HCT116 (cell line): ENCODE measurements around the gene ITM2C. TPM values are rescaled to one million over a fixed set of nuclear protein-coding genes. Genes with fewer than 3 reads are reported as not detected.

Source experiments
- ATAC-seq: fragments of 200-7000 bp; cut with Tn5 transposase; 2 replicates; pipeline ENCODE4 v1.9.1; 2020; ENCODE audit warnings: mild to moderate bottlenecking, moderate library complexity
- BruUV-seq: library from RNA; stranded (reverse); fragments of 400-500 nt; replicated peaks from 2 replicates; lab custom pipeline; 2021; lab: Mats Ljungman, UMichigan
- CTCF ChIA-PET: fragments of 300-600 bp; sonication (Branson Sonifier 250); formaldehyde crosslinking; loops from one replicate; lab custom pipeline; 2021; ENCODE audit warnings: antibody characterized with exemption; lab: Charles Lee
- POLR2A ChIA-PET: fragments of 300-600, 350-600 bp; sonication (Branson Sonifier 250); formaldehyde crosslinking; loops from one replicate; lab custom pipeline; 2021; ENCODE audit warnings: antibody characterized with exemption; lab: Charles Lee
- RAD21 ChIA-PET, 2 experiments: fragments of 300-600 bp; sonication (Branson Sonifier 250); formaldehyde crosslinking; loops; one replicate each; lab custom pipeline; 2023; ENCODE audit warnings: low total read pairs in 2 of 2; ENCODE audit not compliant: uncharacterized antibody in 2 of 2, unreplicated experiment in 2 of 2, low non-redundant PET in 1 of 2; lab: Charles Lee
- DNase-seq: peaks from one replicate; pipeline ENCODE4 v3.0.0-alpha.2; 2010; ENCODE audit warnings: low read depth, low spot score
- H2AFZ ChIP-seq: fragments of 200-600 bp; shearing (Covaris generic), sonication (generic); 2 replicates; pipeline ENCODE4 v1.6.1; 2017; ENCODE audit warnings: low read depth, mixed run types, mixed read lengths, antibody characterized with exemption, low read length; ENCODE audit not compliant: poor library complexity, severe bottlenecking
- H3K27ac ChIP-seq: 2 replicates; pipeline ENCODE4 v1.5.1; 2012; ENCODE audit warnings: low read depth, low read length
- H3K27me3 ChIP-seq: fragments of 200-600 bp; sonication (generic); 2 replicates; pipeline ENCODE4 v1.6.1; 2016; ENCODE audit warnings: mixed run types, low read length, mixed read lengths; ENCODE audit not compliant: insufficient read depth
- H3K36me3 ChIP-seq, 2 experiments: fragments of 200-500 bp in 1 of 2; fragments of 200-600 bp in 1 of 2; sonication (Bioruptor generic) in 1 of 2; sonication (generic) in 1 of 2; 2 replicates each; pipeline versions ENCODE4 v1.5.1 to v1.6.1; 2014 to 2016; ENCODE audit warnings: low read length in 2 of 2, inconsistent platforms in 1 of 2, mixed read lengths in 1 of 2, mixed run types in 1 of 2; ENCODE audit not compliant: insufficient read depth in 2 of 2, control insufficient read depth in 1 of 2
- H3K4me1 ChIP-seq, 2 experiments: fragments of 200-600 bp in 1 of 2; sonication (generic) in 1 of 2; 2 replicates each; pipeline versions ENCODE4 v1.5.1 to v1.6.1; 2012 to 2017; ENCODE audit warnings: low read length in 2 of 2, inconsistent platforms in 1 of 2, mild to moderate bottlenecking in 1 of 2, mixed read lengths in 1 of 2, mixed run types in 1 of 2, moderate library complexity in 1 of 2; ENCODE audit not compliant: insufficient read depth in 2 of 2, control insufficient read depth in 1 of 2
- H3K4me2 ChIP-seq: fragments of 200-600 bp; sonication (generic); 2 replicates; pipeline ENCODE4 v1.6.1; 2017; ENCODE audit warnings: mixed run types, low read length, mixed read lengths
- H3K4me3 ChIP-seq, 2 experiments: fragments of 200-600 bp in 1 of 2; sonication (generic) in 1 of 2; replicated peaks in 1 of 2; 2 replicates each; pipeline ENCODE4 v1.5.1; 2011 to 2016; ENCODE audit warnings: low read length in 2 of 2, control low read depth in 1 of 2, low read depth in 1 of 2, mild to moderate bottlenecking in 1 of 2, mixed read lengths in 1 of 2, mixed run types in 1 of 2
- H3K79me2 ChIP-seq: fragments of 200-600 bp; sonication (generic); 2 replicates; pipeline ENCODE4 v1.6.1; 2017; ENCODE audit warnings: mild to moderate bottlenecking, mixed run types, low read length, moderate library complexity, mixed read lengths; ENCODE audit not compliant: insufficient read depth
- H3K9ac ChIP-seq: fragments of 200-600 bp; sonication (generic); 2 replicates; pipeline ENCODE4 v1.6.1; 2016; ENCODE audit warnings: low read length, mixed read lengths
- H3K9me2 ChIP-seq: fragments of 200-600 bp; sonication (generic), shearing (Covaris generic); 2 replicates; pipeline ENCODE4 v1.6.1; 2017; ENCODE audit warnings: mixed run types, mild to moderate bottlenecking, moderate library complexity; ENCODE audit not compliant: insufficient read depth
- H3K9me3 ChIP-seq, 2 experiments: fragments of 200-500 bp in 1 of 2; fragments of 200-600 bp in 1 of 2; sonication (Bioruptor generic) in 1 of 2; sonication (generic) in 1 of 2; 2 replicates each; pipeline ENCODE4 v1.6.1; 2014 to 2017; ENCODE audit warnings: low read length in 2 of 2, mixed read lengths in 2 of 2, inconsistent platforms in 1 of 2, low read depth in 1 of 2, mild to moderate bottlenecking in 1 of 2, mixed run types in 1 of 2, moderate library complexity in 1 of 2; ENCODE audit not compliant: control insufficient read depth in 1 of 2, insufficient read depth in 1 of 2
- H4K20me1 ChIP-seq: fragments of 200-600 bp; sonication (generic), shearing (Covaris generic); 2 replicates; pipeline ENCODE4 v1.6.1; 2017; ENCODE audit warnings: mixed run types, mild to moderate bottlenecking, moderate library complexity; ENCODE audit not compliant: insufficient read depth
- ATF3 ChIP-seq: IDR thresholded peaks from 2 replicates; pipeline ENCODE4 v1.6.1; 2012
- CBX3 ChIP-seq: IDR thresholded peaks from 2 replicates; pipeline ENCODE4 v1.6.1; 2012; ENCODE audit warnings: low read depth
- CTCF ChIP-seq, 3 experiments: fragments of 200-600 bp in 1 of 3; sonication (generic) in 1 of 3; IDR thresholded peaks in 2 of 3; conservative IDR thresholded peaks in 1 of 3; 2 replicates each; pipeline ENCODE4 v1.5.1; 2012 to 2017; ENCODE audit warnings: low read depth in 2 of 3, low read length in 2 of 3, antibody characterized with exemption in 1 of 3, borderline replicate concordance in 1 of 3, control low read depth in 1 of 3, mild to moderate bottlenecking in 1 of 3, mixed read lengths in 1 of 3, mixed run types in 1 of 3, moderate library complexity in 1 of 3; ENCODE audit not compliant: insufficient read depth in 1 of 3
- EZH2 ChIP-seq: fragments of 200-600 bp; sonication (generic); IDR thresholded peaks from 2 replicates; pipeline ENCODE4 v1.6.1; 2017; ENCODE audit warnings: antibody characterized with exemption, mixed run types
- EZH2phosphoT487 ChIP-seq: fragments of 200-600 bp; IDR thresholded peaks from 2 replicates; pipeline ENCODE4 v1.6.1; 2018; ENCODE audit warnings: antibody characterized with exemption, borderline replicate concordance
- FOSL1 ChIP-seq: IDR thresholded peaks from 2 replicates; pipeline ENCODE4 v1.6.1; 2012; ENCODE audit warnings: low read depth
- JUND ChIP-seq: IDR thresholded peaks from 2 replicates; pipeline ENCODE4 v1.6.1; 2012
- MAX ChIP-seq: IDR thresholded peaks from 2 replicates; pipeline ENCODE4 v1.6.1; 2012
- POLR2A ChIP-seq: IDR thresholded peaks from 2 replicates; pipeline ENCODE4 v1.7.0; 2011; ENCODE audit warnings: borderline replicate concordance; ENCODE audit not compliant: insufficient read depth, insufficient read length; ENCODE audit errors: extremely low read depth
- REST ChIP-seq: IDR thresholded peaks from 2 replicates; pipeline ENCODE4 v1.6.1; 2012; ENCODE audit warnings: low read depth
- SIN3A ChIP-seq: IDR thresholded peaks from 2 replicates; pipeline ENCODE4 v1.6.1; 2012; ENCODE audit warnings: low read depth
- SP1 ChIP-seq: IDR thresholded peaks from 2 replicates; pipeline ENCODE4 v1.6.1; 2012; ENCODE audit warnings: low read depth
- TCF7L2 ChIP-seq: IDR thresholded peaks from 2 replicates; pipeline ENCODE4 v1.7.0; 2011; ENCODE audit warnings: borderline replicate concordance, inconsistent platforms; ENCODE audit not compliant: insufficient read depth, insufficient read length; ENCODE audit errors: extremely low read depth
- YY1 ChIP-seq: IDR thresholded peaks from 2 replicates; pipeline ENCODE4 v1.6.1; 2011; ENCODE audit warnings: low read length, low read depth, moderate library complexity, mild to moderate bottlenecking; ENCODE audit not compliant: insufficient replicate concordance; ENCODE audit errors: extremely low read depth
- ZBTB33 ChIP-seq: IDR thresholded peaks from 2 replicates; pipeline ENCODE4 v1.6.1; 2011; ENCODE audit warnings: mild to moderate bottlenecking, low read length, moderate library complexity; ENCODE audit not compliant: insufficient replicate concordance; ENCODE audit errors: extremely low read depth
- ZFX ChIP-seq: fragments of 450-650 bp; IDR thresholded peaks from 2 replicates; pipeline ENCODE4 v1.6.1; 2017
- ZNF274 ChIP-seq: fragments of 200-500 bp; sonication (Bioruptor generic); IDR thresholded peaks from 2 replicates; pipeline ENCODE4 v1.6.1; 2014; ENCODE audit warnings: mild to moderate bottlenecking, low read depth, low read length, inconsistent platforms
- intact Hi-C: fragments of 100-400 bp; cut with micrococcal nuclease; formaldehyde crosslinking; loops from 2 replicates; pipeline ENCODE4 v1.10.0; 2022
- total RNA-seq: library from RNA; stranded (reverse); gene quantifications from one replicate; pipeline ENCODE4 v1.2.1, GENCODE V29; 2021; ENCODE audit not compliant: unreplicated experiment

Gene ITM2C
- total RNA-seq, 1 experiment from 2014 or later, result 117 TPM

GRCh38 chr2:230920167-230920566, 55.4 kb downstream of the ITM2C start:
- no peak overlapping the region for H3K4me2 ChIP-seq
- intact Hi-C loops, result no loop called here
- no peaks in the 10 kb centered on the region for H3K79me2 ChIP-seq
- H4K20me1 ChIP-seq, result no peaks in the 10 kb centered on the region
- DNase-seq, result no peak
- no peaks in the 10 kb centered on the region for H3K27me3 ChIP-seq
- H3K36me3 ChIP-seq, result no peaks in the 10 kb centered on the region
- no peaks in the 10 kb centered on the region for H3K9me2 ChIP-seq
- H3K27ac ChIP-seq, result no peak overlapping the region
- no peak overlapping the region for H2AFZ ChIP-seq
- no peaks in the 10 kb centered on the region for H3K9me3 ChIP-seq
- ChIA-PET RAD21 (no interaction called here), CTCF (no interaction called here), POLR2A (no interaction called here)
- no peaks in the 10 kb centered on the region; a peak in 1 of 4 replicates for H3K4me1 ChIP-seq
- no peak overlapping the region for H3K9ac ChIP-seq
- no peak overlapping the region for H3K4me3 ChIP-seq
- no peak for ATAC-seq
- BruUV-seq, result no TSS peak
- TF ChIP-seq CTCF (IDR thresholded peaks at IDR 0.05 in 2 of 3, conservative IDR thresholded peaks at IDR 0.05 in 1 of 3; ENCODE audit: borderline replicate concordance in 1 of 3, insufficient read depth in 1 of 3, low read depth in 2 of 3, low read length in 2 of 3) (no peak), POLR2A (no peak), FOSL1 (no peak), ATF3 (no peak), ZBTB33 (no peak), TCF7L2 (no peak), MAX (no peak), JUND (no peak), ZNF274 (no peak), EZH2phosphoT487 (no peak), SP1 (no peak), YY1 (no peak), SIN3A (no peak), EZH2 (no peak), CBX3 (no peak), REST (no peak), ZFX (no peak)
